Urinary bladder (tissue), 4 donors: ENCODE measurements around the gene LRRC74B. TPM values are rescaled to one million over a fixed set of nuclear protein-coding genes. Genes with fewer than 3 reads are reported as not detected.

Experiments used
- DNase-seq: peaks from one replicate; pipeline ENCODE4 v3.0.0-alpha.2; 2015; ENCODE audit errors: extremely low spot score
- H3K27ac ChIP-seq: one replicate; pipeline ENCODE4 v1.5.1; 2013; ENCODE audit warnings: low read depth, mild to moderate bottlenecking, moderate library complexity
- H3K36me3 ChIP-seq: one replicate; pipeline ENCODE4 v1.6.1; 2013; ENCODE audit warnings: mild to moderate bottlenecking, moderate library complexity; ENCODE audit not compliant: insufficient read depth
- H3K4me1 ChIP-seq: one replicate; pipeline ENCODE4 v1.6.1; 2013; ENCODE audit warnings: mild to moderate bottlenecking, moderate library complexity; ENCODE audit not compliant: insufficient read depth
- H3K4me3 ChIP-seq: one replicate; pipeline ENCODE4 v1.5.1; 2013; ENCODE audit warnings: low read depth, low read length
- WGBS: extraction: QIAGEN DNeasy Blood & Tissue Kit; methylation state at CpG from one replicate; pipeline ENCODE4 v1.1.7; 2013; 5-methylcytosine and 5-hydroxymethylcytosine counted together
- polyA plus RNA-seq: library from polyadenylated mRNA; stranded (reverse); fragments of 200-250 nt; gene quantifications from one replicate; pipeline ENCODE4 v1.2.3, GENCODE V29; 2013
- small RNA-seq: library from RNA; depleted of rRNA; stranded (forward); fragments of <200 nt; gene quantifications from one replicate; pipeline ENCODE3, GENCODE V24; 2014
- total RNA-seq: library from RNA; depleted of rRNA; stranded (reverse); fragments of >200 nt; gene quantifications from one replicate; pipeline ENCODE4 v1.2.3, GENCODE V29; 2014
- donor health status: healthy with polysubstance abuse.
- donor health status: healthy.

LRRC74B gene
- total and polyA plus RNA-seq, 2 donors: not detected

- H3K4me3 ChIP-seq: no peak overlapping the region
These were observed 53.8 kb downstream of the LRRC74B start for GRCh38 chr22:21099578-21099977.

GRCh38 chr22:21100149-21101032 lies 54.6 kb downstream of the LRRC74B start:
- DNase-seq: no peak
- Histone ChIP-seq H3K4me1 (no peaks in the 10 kb centered on the region), H3K4me3 (no peak overlapping the region), H3K36me3 (no peaks in the 10 kb centered on the region), H3K27ac (no peak overlapping the region)
- WGBS: 70% methylated on average over 7 of the region's 7 CpGs

More at GRCh38 chr22:21099578-21099977, 53.8 kb downstream of the LRRC74B start:
- H3K36me3 ChIP-seq: no peaks in the 10 kb centered on the region
- H3K27ac ChIP-seq: no peak overlapping the region
- DNase-seq: no peak
- H3K4me1 ChIP-seq: no peaks in the 10 kb centered on the region

GRCh38 chr22:21101877-21102638 lies 56.3 kb downstream of the LRRC74B start:
- WGBS: 69% methylated on average over 6 of the region's 6 CpGs

GRCh38 chr22:21102659-21103267 lies 57.0 kb downstream of the LRRC74B start:
- WGBS: 7% methylated on average over 17 of the region's 17 CpGs
- Histone ChIP-seq H3K36me3 (no peaks in the 10 kb centered on the region), H3K4me3 (no peak overlapping the region), H3K4me1 (no peaks in the 10 kb centered on the region), H3K27ac (no peak overlapping the region)
- no peak for DNase-seq

More at GRCh38 chr22:21101877-21102638, 56.3 kb downstream of the LRRC74B start:
- H3K4me1 ChIP-seq: no peaks in the 10 kb centered on the region
- no peak overlapping the region for H3K27ac ChIP-seq
- DNase-seq: no peak
- H3K36me3 ChIP-seq: no peaks in the 10 kb centered on the region
- no peak overlapping the region for H3K4me3 ChIP-seq

GRCh38 chr22:21103633-21104032 lies 57.9 kb downstream of the LRRC74B start:
- Histone ChIP-seq H3K4me3 (no peak overlapping the region), H3K27ac (no peak overlapping the region), H3K36me3 (no peaks in the 10 kb centered on the region), H3K4me1 (no peaks in the 10 kb centered on the region)
- 62% methylated on average over 10 of the region's 10 CpGs for WGBS
- DNase-seq: no peak

- no peaks in the 10 kb centered on the region for H3K4me1 ChIP-seq
- DNase-seq: no peak
- no peak overlapping the region for H3K4me3 ChIP-seq
- 80% methylated on average over 3 of the region's 3 CpGs for WGBS
- no peaks in the 10 kb centered on the region for H3K36me3 ChIP-seq
- H3K27ac ChIP-seq: no peak overlapping the region
These were observed 58.5 kb downstream of the LRRC74B start for GRCh38 chr22:21104126-21104691.

- Histone ChIP-seq H3K36me3 (no peaks in the 10 kb centered on the region), H3K4me3 (no peak overlapping the region), H3K4me1 (no peaks in the 10 kb centered on the region), H3K27ac (no peak overlapping the region)
- DNase-seq: no peak
- 92% methylated on average over 2 of the region's 2 CpGs for WGBS
These were observed 59.5 kb downstream of the LRRC74B start for GRCh38 chr22:21105294-21105693.

- no peak for DNase-seq
- WGBS: 73% methylated on average over 5 of the region's 5 CpGs
- Histone ChIP-seq H3K4me1 (no peaks in the 10 kb centered on the region), H3K4me3 (no peak overlapping the region), H3K27ac (no peak overlapping the region), H3K36me3 (no peaks in the 10 kb centered on the region)
These were observed 60.3 kb downstream of the LRRC74B start for GRCh38 chr22:21106000-21106399.

- Histone ChIP-seq H3K36me3 (no peaks in the 10 kb centered on the region), H3K4me1 (no peaks in the 10 kb centered on the region), H3K27ac (no peak overlapping the region), H3K4me3 (no peak overlapping the region)
- WGBS: 73% methylated on average over 4 of the region's 4 CpGs
- no peak for DNase-seq
These were observed 62.8 kb downstream of the LRRC74B start for GRCh38 chr22:21108379-21109115.

Small RNA genes within 50 kb of the gene (small RNA-seq; reads per million reads assigned to genes)
- gene MIR649: not detected

Other genes with a start within 250 kb of the LRRC74B start
- gene PI4KA, start 187.1 kb upstream of the LRRC74B start, total RNA-seq: 37.1 TPM
- 50.9 TPM for gene PI4KA, start 187.1 kb upstream of the LRRC74B start, polyA plus RNA-seq
- gene SNAP29, start 186.9 kb upstream of the LRRC74B start, total RNA-seq: 7.9 TPM
- 22.0 TPM for gene SNAP29, start 186.9 kb upstream of the LRRC74B start, polyA plus RNA-seq
- 41.8 TPM for gene CRKL, start 128.5 kb upstream of the LRRC74B start, total RNA-seq
- gene CRKL, start 128.5 kb upstream of the LRRC74B start, polyA plus RNA-seq: 34.8 TPM
- gene AIFM3, start 78.7 kb upstream of the LRRC74B start, total RNA-seq: 0.53 TPM
- gene AIFM3, start 78.7 kb upstream of the LRRC74B start, polyA plus RNA-seq: 2.8 TPM
- gene LZTR1, start 63.6 kb upstream of the LRRC74B start, total RNA-seq: 42.8 TPM
- gene LZTR1, start 63.6 kb upstream of the LRRC74B start, polyA plus RNA-seq: 48.1 TPM
- gene THAP7, start 43.8 kb upstream of the LRRC74B start, total RNA-seq: 17.3 TPM
- 55.0 TPM for gene THAP7, start 43.8 kb upstream of the LRRC74B start, polyA plus RNA-seq
- 0.74 TPM for gene P2RX6, start 30.8 kb upstream of the LRRC74B start, total RNA-seq
- gene P2RX6, start 30.8 kb upstream of the LRRC74B start, polyA plus RNA-seq: 0.96 TPM
- gene SLC7A4, start 13.4 kb upstream of the LRRC74B start, total RNA-seq: 0.42 TPM
- 1.2 TPM for gene SLC7A4, start 13.4 kb upstream of the LRRC74B start, polyA plus RNA-seq